ENCODE measurements around the gene DCAF10.
"Not testable (repeated sequence)": the region's sequence is repeated elsewhere in the genome, so short reads cannot be mapped to it uniquely, and the experiment has no call there.

DCAF10 gene

DNA sequence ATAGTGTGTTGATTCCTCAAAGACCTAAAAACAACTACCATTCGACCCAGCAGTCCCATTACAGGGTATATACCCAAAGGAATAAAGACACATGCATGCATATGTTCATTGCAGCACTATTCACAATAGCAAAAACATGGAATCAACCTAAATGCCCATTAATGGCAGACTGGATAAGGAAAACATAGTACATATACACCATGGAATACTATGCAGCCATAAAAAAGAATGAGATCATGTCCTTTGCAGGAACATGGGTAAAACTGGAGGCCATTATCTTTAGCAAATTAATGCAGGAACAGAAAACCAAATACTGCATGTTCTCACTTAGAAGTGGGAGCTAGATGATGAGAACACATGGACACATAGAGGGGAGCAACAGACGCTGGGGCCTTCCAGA, 24.6 kb downstream of the DCAF10 start:
- not testable (repeated sequence) for H3K23ac ChIP-seq (ENCODE audit: low read depth, low read length, poor library complexity); H2AFZ ChIP-seq (ENCODE audit: low read length); DNase-seq (ENCODE audit: low spot score); H3K9me3 ChIP-seq (replicated peaks in 1 of 2; ENCODE audit: control insufficient read depth in 2 of 2, insufficient read depth in 1 of 2, low read depth in 1 of 2, low read length in 2 of 2); H3K27ac ChIP-seq (replicated peaks; ENCODE audit: low read length); H3K4me3 ChIP-seq (ENCODE audit: low read length in 2 of 2); H3K4ac ChIP-seq (ENCODE audit: low read length); H2BK12ac ChIP-seq (ENCODE audit: low read length); H3K79me1 ChIP-seq (ENCODE audit: low read depth, low read length); H3K27me3 ChIP-seq (ENCODE audit: control insufficient read depth in 3 of 3, insufficient read depth in 3 of 3, low read depth in 1 of 3, low read length in 3 of 3); H3K9ac ChIP-seq (ENCODE audit: low read depth, low read length, poor library complexity); H3K4me2 ChIP-seq (ENCODE audit: insufficient read depth, low read length, poor library complexity, severe bottlenecking); H4K8ac ChIP-seq (ENCODE audit: low read depth, low read length); H4K91ac ChIP-seq (ENCODE audit: low read depth, low read length, poor library complexity); H2BK15ac ChIP-seq (ENCODE audit: low read length); H3K14ac ChIP-seq (ENCODE audit: low read length); H3K18ac ChIP-seq (ENCODE audit: low read length); H2BK5ac ChIP-seq (ENCODE audit: low read length); H2AK5ac ChIP-seq (ENCODE audit: low read depth, low read length); H2BK120ac ChIP-seq (ENCODE audit: low read depth, low read length); H3K4me1 ChIP-seq (ENCODE audit: control insufficient read depth in 2 of 2, insufficient read depth in 1 of 2, low read depth in 1 of 2, low read length in 2 of 2)
- H3K36me3 ChIP-seq (replicated peaks in 1 of 2; ENCODE audit: control insufficient read depth in 2 of 2, insufficient read depth in 2 of 2, low read length in 2 of 2), result peaks cover 7 to 87% of the 10 kb centered on the region in 2 donors
- WGBS, 2 donors (ENCODE audit: extremely low coverage in 2 of 2, insufficient read length in 2 of 2, insufficient replicate concordance in 1 of 2), result no CpG with 5 or more reads among the region's 2 CpGs

DNA sequence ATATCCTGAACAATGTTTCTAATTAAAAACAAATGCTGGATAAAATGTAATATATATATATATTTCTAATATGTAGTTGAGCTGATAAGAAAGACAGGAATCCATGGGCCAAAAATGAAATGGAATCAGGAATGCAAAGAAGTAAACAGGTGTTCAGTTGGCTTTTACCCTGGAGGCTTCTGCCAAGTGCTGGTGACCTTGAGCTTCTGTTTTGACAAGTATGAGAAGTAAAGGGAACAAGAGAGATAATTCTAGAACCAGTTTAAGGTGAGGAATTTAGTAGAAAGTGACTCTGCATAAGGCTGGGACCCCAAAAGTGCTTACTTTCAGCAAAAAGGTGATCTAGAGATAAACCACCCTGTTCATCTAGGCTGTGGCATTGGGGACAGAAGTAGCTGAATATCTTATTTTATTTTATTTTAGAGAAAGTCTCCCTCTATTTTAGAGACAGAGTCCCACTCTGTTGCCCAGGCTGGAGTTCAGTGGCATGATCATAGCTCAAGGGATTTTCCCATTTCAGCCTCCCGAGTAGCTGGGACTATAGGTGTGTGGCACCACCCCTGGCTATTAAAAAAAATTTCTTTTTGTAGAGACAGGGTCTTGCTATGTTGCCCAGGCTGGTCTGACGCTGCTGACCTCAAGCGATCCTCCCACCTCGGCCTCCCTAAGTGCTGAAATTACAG, 27.0 kb downstream of the DCAF10 start:
- no peak overlapping the region for H3K14ac ChIP-seq (ENCODE audit: low read length)
- no peaks in the 10 kb centered on the region for H3K79me1 ChIP-seq (ENCODE audit: low read depth, low read length)
- H2BK12ac ChIP-seq (ENCODE audit: low read length), result no peak overlapping the region
- H2AFZ ChIP-seq (ENCODE audit: low read length), result no peak overlapping the region
- WGBS, 2 donors (ENCODE audit: extremely low coverage in 2 of 2, insufficient read length in 2 of 2, insufficient replicate concordance in 1 of 2), result no CpG with 5 or more reads among the region's 4 CpGs
- H3K9me3 ChIP-seq (replicated peaks in 1 of 2; ENCODE audit: control insufficient read depth in 2 of 2, insufficient read depth in 1 of 2, low read depth in 1 of 2, low read length in 2 of 2), result no peaks in the 10 kb centered on the region
- no peak overlapping the region for H2BK120ac ChIP-seq (ENCODE audit: low read depth, low read length)
- no peak overlapping the region for H2BK5ac ChIP-seq (ENCODE audit: low read length)
- H2AK5ac ChIP-seq (ENCODE audit: low read depth, low read length), result no peak overlapping the region
- H4K8ac ChIP-seq (ENCODE audit: low read depth, low read length), result no peak overlapping the region
- peaks cover 5 to 73% of the 10 kb centered on the region in 2 donors for H3K36me3 ChIP-seq (replicated peaks in 1 of 2; ENCODE audit: control insufficient read depth in 2 of 2, insufficient read depth in 2 of 2, low read length in 2 of 2)
- H3K4me1 ChIP-seq (ENCODE audit: control insufficient read depth in 2 of 2, insufficient read depth in 1 of 2, low read depth in 1 of 2, low read length in 2 of 2), result no peaks in the 10 kb centered on the region
- H2BK15ac ChIP-seq (ENCODE audit: low read length), result no peak overlapping the region
- no peak overlapping the region for H3K4me2 ChIP-seq (ENCODE audit: insufficient read depth, low read length, poor library complexity, severe bottlenecking)
- H4K91ac ChIP-seq (ENCODE audit: low read depth, low read length, poor library complexity), result no peak overlapping the region
- no peak overlapping the region for H3K9ac ChIP-seq (ENCODE audit: low read depth, low read length, poor library complexity)
- H3K23ac ChIP-seq (ENCODE audit: low read depth, low read length, poor library complexity), result no peak overlapping the region
- DNase-seq (ENCODE audit: low spot score), result no peak
- no peak overlapping the region for H3K4ac ChIP-seq (ENCODE audit: low read length)
- no peak overlapping the region for H3K18ac ChIP-seq (ENCODE audit: low read length)
- no peaks in the 10 kb centered on the region for H3K27me3 ChIP-seq (ENCODE audit: control insufficient read depth in 3 of 3, insufficient read depth in 3 of 3, low read depth in 1 of 3, low read length in 3 of 3)
- H3K27ac ChIP-seq (replicated peaks; ENCODE audit: low read length), result no peak overlapping the region
- no peak overlapping the region for H3K4me3 ChIP-seq (ENCODE audit: low read length in 2 of 2)

- Histone ChIP-seq H3K9me3 (replicated peaks in 1 of 2; ENCODE audit: control insufficient read depth in 2 of 2, insufficient read depth in 1 of 2, low read depth in 1 of 2, low read length in 2 of 2) (no peaks in the 10 kb centered on the region), H4K8ac (ENCODE audit: low read depth, low read length) (no peak overlapping the region), H2AFZ (ENCODE audit: low read length) (no peak overlapping the region), H3K4me2 (ENCODE audit: insufficient read depth, low read length, poor library complexity, severe bottlenecking) (no peak overlapping the region), H3K27ac (replicated peaks; ENCODE audit: low read length) (no peak overlapping the region), H2AK5ac (ENCODE audit: low read depth, low read length) (no peak overlapping the region), H3K27me3 (ENCODE audit: control insufficient read depth in 3 of 3, insufficient read depth in 3 of 3, low read depth in 1 of 3, low read length in 3 of 3) (no peaks in the 10 kb centered on the region), H3K18ac (ENCODE audit: low read length) (no peak overlapping the region), H3K4ac (ENCODE audit: low read length) (no peak overlapping the region), H2BK15ac (ENCODE audit: low read length) (no peak overlapping the region), H3K23ac (ENCODE audit: low read depth, low read length, poor library complexity) (no peak overlapping the region), H2BK120ac (ENCODE audit: low read depth, low read length) (no peak overlapping the region), H3K79me1 (ENCODE audit: low read depth, low read length) (no peaks in the 10 kb centered on the region), H3K36me3 (replicated peaks in 1 of 2; ENCODE audit: control insufficient read depth in 2 of 2, insufficient read depth in 2 of 2, low read length in 2 of 2) (peaks cover 0 to 36% of the 10 kb centered on the region in 2 donors), H2BK5ac (ENCODE audit: low read length) (no peak overlapping the region), H3K4me3 (ENCODE audit: low read length in 2 of 2) (no peak overlapping the region), H3K14ac (ENCODE audit: low read length) (no peak overlapping the region), H3K9ac (ENCODE audit: low read depth, low read length, poor library complexity) (no peak overlapping the region), H3K4me1 (ENCODE audit: control insufficient read depth in 2 of 2, insufficient read depth in 1 of 2, low read depth in 1 of 2, low read length in 2 of 2) (peaks cover 0 to 3% of the 10 kb centered on the region in 2 donors), H2BK12ac (ENCODE audit: low read length) (no peak overlapping the region), H4K91ac (ENCODE audit: low read depth, low read length, poor library complexity) (no peak overlapping the region)
- no CpG with 5 or more reads among the region's 13 CpGs for WGBS, 2 donors (ENCODE audit: extremely low coverage in 2 of 2, insufficient read length in 2 of 2, insufficient replicate concordance in 1 of 2)
- DNase-seq (ENCODE audit: low spot score), result no peak
Observed at GRCh38 chr9:37835821-37836220, 35.2 kb downstream of the DCAF10 start.

DNA sequence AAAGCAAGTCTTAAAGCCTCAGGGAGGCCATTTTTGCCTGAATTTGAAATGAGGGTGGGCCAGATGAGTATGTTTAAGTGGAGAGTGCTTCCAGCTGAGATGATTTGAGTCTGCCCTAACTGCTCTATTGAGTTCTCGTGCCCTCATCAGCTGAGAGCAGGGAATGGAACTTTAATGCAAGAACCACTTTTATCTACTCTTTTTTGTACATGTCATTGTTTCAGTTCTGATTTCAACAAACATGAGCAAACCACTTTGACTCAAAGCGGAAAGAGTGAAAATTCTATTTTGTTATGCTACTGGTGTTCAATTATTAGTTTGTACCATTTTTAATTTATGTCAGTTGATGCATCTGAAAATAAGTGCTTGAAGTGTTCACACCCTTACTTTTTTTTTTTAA, 35.8 kb downstream of the DCAF10 start:
- WGBS, 2 donors (ENCODE audit: extremely low coverage in 2 of 2, insufficient read length in 2 of 2, insufficient replicate concordance in 1 of 2), result no CpG with 5 or more reads among the region's 2 CpGs
- Histone ChIP-seq H2BK15ac (ENCODE audit: low read length) (no peak overlapping the region), H3K9me3 (replicated peaks in 1 of 2; ENCODE audit: control insufficient read depth in 2 of 2, insufficient read depth in 1 of 2, low read depth in 1 of 2, low read length in 2 of 2) (no peaks in the 10 kb centered on the region), H3K4ac (ENCODE audit: low read length) (no peak overlapping the region), H2BK12ac (ENCODE audit: low read length) (no peak overlapping the region), H3K23ac (ENCODE audit: low read depth, low read length, poor library complexity) (no peak overlapping the region), H2BK5ac (ENCODE audit: low read length) (no peak overlapping the region), H3K36me3 (replicated peaks in 1 of 2; ENCODE audit: control insufficient read depth in 2 of 2, insufficient read depth in 2 of 2, low read length in 2 of 2) (peaks cover 0 to 37% of the 10 kb centered on the region in 2 donors), H3K4me3 (ENCODE audit: low read length in 2 of 2) (no peak overlapping the region), H3K27ac (replicated peaks; ENCODE audit: low read length) (no peak overlapping the region), H3K79me1 (ENCODE audit: low read depth, low read length) (no peaks in the 10 kb centered on the region), H4K8ac (ENCODE audit: low read depth, low read length) (no peak overlapping the region), H3K14ac (ENCODE audit: low read length) (no peak overlapping the region), H2BK120ac (ENCODE audit: low read depth, low read length) (no peak overlapping the region), H3K18ac (ENCODE audit: low read length) (no peak overlapping the region), H4K91ac (ENCODE audit: low read depth, low read length, poor library complexity) (no peak overlapping the region), H3K4me1 (ENCODE audit: control insufficient read depth in 2 of 2, insufficient read depth in 1 of 2, low read depth in 1 of 2, low read length in 2 of 2) (peaks cover 0 to 3% of the 10 kb centered on the region in 2 donors), H2AK5ac (ENCODE audit: low read depth, low read length) (no peak overlapping the region), H3K9ac (ENCODE audit: low read depth, low read length, poor library complexity) (no peak overlapping the region), H2AFZ (ENCODE audit: low read length) (no peak overlapping the region), H3K4me2 (ENCODE audit: insufficient read depth, low read length, poor library complexity, severe bottlenecking) (no peak overlapping the region), H3K27me3 (ENCODE audit: control insufficient read depth in 3 of 3, insufficient read depth in 3 of 3, low read depth in 1 of 3, low read length in 3 of 3) (no peaks in the 10 kb centered on the region)
- no peak for DNase-seq (ENCODE audit: low spot score)

Measured in neuronal stem cell (in vitro differentiated cells).